Pancreas (tissue), 10 donors: ENCODE results near the gene SORCS2. TPM values are rescaled to one million over a fixed set of nuclear protein-coding genes. Genes with fewer than 3 reads are reported as not detected.

Source experiments
- ATAC-seq, 4 donors: fragments of 200-7000 bp; cut with Tn5 transposase; one replicate each; pipeline versions ENCODE4 v1.8.0 to v1.9.1; 2020; ENCODE audit warnings: mild to moderate bottlenecking in 4 of 4, moderate library complexity in 4 of 4
- DNase-seq, 6 donors: peaks; one replicate each; pipeline ENCODE4 v3.0.0-alpha.2; 2020
- FAIRE-seq: peaks from 2 replicates; lab custom pipeline; 2012; peaks lifted over from hg19 to GRCh38; lab: Jason Lieb, UNC
- H3K27ac ChIP-seq, 4 donors: fragments of 200-600 bp; sonication (generic); 1 replicate in 3 of 4; 2 replicates in 1 of 4; pipeline versions ENCODE4 v1.5.0 to v1.8.0; 2020
- H3K27me3 ChIP-seq, 4 donors: fragments of 200-600 bp; one replicate each; pipeline ENCODE4 v1.8.0; 2021
- H3K36me3 ChIP-seq, 3 donors: fragments of 200-600 bp; sonication (generic) in 1 of 3; one replicate each; pipeline versions ENCODE4 v1.5.0 to v1.8.0; 2020 to 2021
- H3K4me1 ChIP-seq, 3 donors: fragments of 200-600 bp; one replicate each; pipeline ENCODE4 v1.8.0; 2021
- H3K4me3 ChIP-seq, 4 donors: fragments of 200-600 bp; sonication (generic) in 2 of 4; one replicate each; pipeline versions ENCODE4 v1.5.0 to v1.8.0; 2020 to 2021
- H3K9me3 ChIP-seq, 4 donors: fragments of 200-600 bp; one replicate each; pipeline ENCODE4 v1.8.0; 2021
- WGBS, 2 donors: extraction: QIAGEN DNeasy Blood & Tissue Kit; methylation state at CpG; one replicate each; pipeline ENCODE4 v1.1.7; 2013; 5-methylcytosine and 5-hydroxymethylcytosine counted together
- intact Hi-C, 3 donors: fragments of 100-400 bp; cut with DNase I; formaldehyde crosslinking; loops; one replicate each; pipeline versions ENCODE4 v1.11.1 to v1.14.2; 2022
- polyA plus RNA-seq, 2 donors: library from polyadenylated mRNA; stranded (reverse); fragments of 200-250 nt; gene quantifications; one replicate each; pipeline ENCODE4 v1.2.3, GENCODE V29; 2013
- total RNA-seq, 6 donors: library from RNA; stranded (reverse); fragmentation: NEBNext Ultra II Directional in 4 of 6; extraction: Animal tissue kit (Norgen Biotek cat#: 25700) in 4 of 6; gene quantifications; one replicate each; pipeline versions ENCODE4 v1.2.1 to v1.2.4, GENCODE V29; 2021 to 2023
- TF ChIP-seq, protein P1 (sequence below), 4 donors: fragments of 200-600 bp; sonication (generic) in 3 of 4; IDR thresholded peaks; one replicate each; pipeline versions ENCODE4 v1.5.0 to v1.8.0; 2021; ENCODE audit warnings: antibody characterized with exemption in 4 of 4
- donor health status: healthy with polysubstance abuse.
- donor health status: DM: no; HTN: no; CAD: no; lungs with moderate emphysema.
- donor health status: DM: no; HTN: no; CAD: no.
- donor health status: control.
- donor health status: control.
- donor health status: Bipolar disorder and iron deficiency.
- donor health status: DM: yes; HTN: yes; CAD: no.
- donor health status: DM: no; HTN: no; CAD: no.
- donor health status: DM: no; HTN: no; CAD: no.
- donor health status: DM: yes; HTN: yes; CAD: no.

SORCS2 gene
- total and polyA plus RNA-seq, 8 donors = 0.14 to 1.7 (median 0.42) TPM

DNA sequence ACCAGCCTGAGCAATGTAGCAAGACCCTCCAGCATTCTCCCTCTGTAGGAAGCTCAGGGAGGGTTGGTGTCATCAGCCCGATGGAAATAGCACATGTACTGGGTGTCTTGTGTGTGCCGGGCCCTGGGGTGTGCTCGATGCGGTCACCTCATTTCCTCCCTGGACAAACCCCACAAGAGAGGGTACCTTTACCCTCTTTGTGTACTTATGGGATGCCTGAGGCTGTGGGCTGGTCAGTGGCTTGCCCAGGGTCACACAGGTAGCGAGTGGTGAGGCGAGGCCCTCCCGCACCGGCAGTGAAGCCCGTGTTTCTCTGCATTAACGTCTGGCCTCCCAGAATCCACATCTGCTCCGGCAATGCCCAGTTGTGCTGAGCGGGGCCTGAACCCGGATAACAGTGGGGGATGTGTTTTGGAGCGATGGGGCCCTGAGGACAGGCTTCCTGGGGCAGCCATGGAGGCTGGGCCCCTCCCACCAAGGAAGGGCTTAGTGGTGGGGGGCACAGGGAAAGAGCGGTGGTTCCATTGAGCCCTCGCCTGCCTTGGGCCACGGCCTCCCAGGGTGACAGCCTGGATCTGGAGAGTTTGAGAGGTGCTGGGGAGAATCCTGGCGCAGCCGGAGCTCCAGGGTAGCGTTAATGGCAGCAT is 234.3 kb downstream of the SORCS2 start:
- no peak for FAIRE-seq
- 79 to 82% methylated on average over 20 of the region's 20 CpGs for WGBS, 2 donors
- Histone ChIP-seq H3K27ac (no peak overlapping the region), H3K4me3 (no peak overlapping the region), H3K9me3 (no peaks in the 10 kb centered on the region), H3K4me1 (no peaks in the 10 kb centered on the region), H3K27me3 (no peaks in the 10 kb centered on the region), H3K36me3 (no peaks in the 10 kb centered on the region)
- DNase-seq = peak in 2 of 6 donors; percentile 11 to 47
- TF ChIP-seq, protein P1, sequence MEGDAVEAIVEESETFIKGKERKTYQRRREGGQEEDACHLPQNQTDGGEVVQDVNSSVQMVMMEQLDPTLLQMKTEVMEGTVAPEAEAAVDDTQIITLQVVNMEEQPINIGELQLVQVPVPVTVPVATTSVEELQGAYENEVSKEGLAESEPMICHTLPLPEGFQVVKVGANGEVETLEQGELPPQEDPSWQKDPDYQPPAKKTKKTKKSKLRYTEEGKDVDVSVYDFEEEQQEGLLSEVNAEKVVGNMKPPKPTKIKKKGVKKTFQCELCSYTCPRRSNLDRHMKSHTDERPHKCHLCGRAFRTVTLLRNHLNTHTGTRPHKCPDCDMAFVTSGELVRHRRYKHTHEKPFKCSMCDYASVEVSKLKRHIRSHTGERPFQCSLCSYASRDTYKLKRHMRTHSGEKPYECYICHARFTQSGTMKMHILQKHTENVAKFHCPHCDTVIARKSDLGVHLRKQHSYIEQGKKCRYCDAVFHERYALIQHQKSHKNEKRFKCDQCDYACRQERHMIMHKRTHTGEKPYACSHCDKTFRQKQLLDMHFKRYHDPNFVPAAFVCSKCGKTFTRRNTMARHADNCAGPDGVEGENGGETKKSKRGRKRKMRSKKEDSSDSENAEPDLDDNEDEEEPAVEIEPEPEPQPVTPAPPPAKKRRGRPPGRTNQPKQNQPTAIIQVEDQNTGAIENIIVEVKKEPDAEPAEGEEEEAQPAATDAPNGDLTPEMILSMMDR (IDR thresholded peaks at IDR 0.05) = no peak
- intact Hi-C loops = no loop called here
- ATAC-seq = no peak

DNA sequence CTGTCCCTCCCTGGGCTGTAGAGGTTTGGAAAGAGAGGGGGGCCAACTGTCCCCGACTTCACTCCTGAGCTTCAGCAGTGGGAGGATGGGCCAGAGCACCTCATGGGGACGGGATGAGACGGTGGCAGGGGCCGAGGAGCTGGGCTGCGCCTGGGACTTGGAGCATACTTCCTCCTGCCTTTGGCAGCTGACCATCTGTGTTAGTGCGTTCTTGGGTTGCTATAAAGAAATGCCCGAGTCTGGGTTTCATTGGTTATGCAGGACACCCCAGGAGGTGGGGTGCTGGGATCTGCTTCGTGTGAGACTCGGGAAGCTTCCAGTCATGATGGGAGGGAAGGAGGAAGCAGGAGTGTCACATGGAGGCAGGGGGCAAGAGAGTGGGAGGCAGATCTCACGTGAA is 235.0 kb downstream of the SORCS2 start:
- no peak overlapping the region for H3K27ac ChIP-seq
- peak in 2 of 6 donors; percentile 5 to 30 for DNase-seq

DNA sequence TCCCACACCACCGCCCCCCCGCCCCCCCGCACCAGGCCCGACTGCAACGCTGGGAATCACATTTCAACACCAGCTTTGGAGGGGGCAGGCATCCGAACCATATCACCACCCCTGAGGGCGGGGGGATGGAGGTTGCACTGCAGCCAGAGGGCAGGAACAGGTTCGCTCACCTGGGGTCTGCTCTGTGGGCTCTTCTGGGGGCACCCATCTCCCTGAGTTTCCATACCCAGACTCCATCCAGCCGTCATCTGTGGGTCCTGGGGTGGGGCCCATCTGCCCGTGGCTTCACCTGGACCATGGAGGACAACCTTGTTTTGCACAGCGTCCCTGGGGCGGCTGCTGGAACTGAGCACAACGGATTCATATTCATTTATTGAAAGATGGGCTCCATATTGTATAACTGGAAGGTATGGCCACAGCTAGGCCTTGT is 235.5 kb downstream of the SORCS2 start:
- Histone ChIP-seq H3K27ac (no peak overlapping the region), H3K4me1 (no peaks in the 10 kb centered on the region), H3K4me3 (no peak overlapping the region), H3K27me3 (no peaks in the 10 kb centered on the region), H3K9me3 (no peaks in the 10 kb centered on the region), H3K36me3 (no peaks in the 10 kb centered on the region)
- intact Hi-C loops = no loop called here
- ATAC-seq (no peak), DNase-seq (peak in 1 of 6 donors; percentile 30), FAIRE-seq (no peak)
- 74 to 82% methylated on average over 13 of the region's 13 CpGs for WGBS, 2 donors
- TF ChIP-seq, protein P1 (IDR thresholded peaks at IDR 0.05) = no peak

More for the DNA sequence above, 235.0 kb downstream of the SORCS2 start:
- TF ChIP-seq, protein P1 (IDR thresholded peaks at IDR 0.05) = no peak
- no peak for FAIRE-seq
- Histone ChIP-seq H3K27me3 (no peaks in the 10 kb centered on the region), H3K4me3 (no peak overlapping the region), H3K4me1 (no peaks in the 10 kb centered on the region), H3K36me3 (no peaks in the 10 kb centered on the region), H3K9me3 (no peaks in the 10 kb centered on the region)
- intact Hi-C loops = no loop called here
- 61 to 75% methylated on average over 10 of the region's 10 CpGs for WGBS, 2 donors
- no peak for ATAC-seq

DNA sequence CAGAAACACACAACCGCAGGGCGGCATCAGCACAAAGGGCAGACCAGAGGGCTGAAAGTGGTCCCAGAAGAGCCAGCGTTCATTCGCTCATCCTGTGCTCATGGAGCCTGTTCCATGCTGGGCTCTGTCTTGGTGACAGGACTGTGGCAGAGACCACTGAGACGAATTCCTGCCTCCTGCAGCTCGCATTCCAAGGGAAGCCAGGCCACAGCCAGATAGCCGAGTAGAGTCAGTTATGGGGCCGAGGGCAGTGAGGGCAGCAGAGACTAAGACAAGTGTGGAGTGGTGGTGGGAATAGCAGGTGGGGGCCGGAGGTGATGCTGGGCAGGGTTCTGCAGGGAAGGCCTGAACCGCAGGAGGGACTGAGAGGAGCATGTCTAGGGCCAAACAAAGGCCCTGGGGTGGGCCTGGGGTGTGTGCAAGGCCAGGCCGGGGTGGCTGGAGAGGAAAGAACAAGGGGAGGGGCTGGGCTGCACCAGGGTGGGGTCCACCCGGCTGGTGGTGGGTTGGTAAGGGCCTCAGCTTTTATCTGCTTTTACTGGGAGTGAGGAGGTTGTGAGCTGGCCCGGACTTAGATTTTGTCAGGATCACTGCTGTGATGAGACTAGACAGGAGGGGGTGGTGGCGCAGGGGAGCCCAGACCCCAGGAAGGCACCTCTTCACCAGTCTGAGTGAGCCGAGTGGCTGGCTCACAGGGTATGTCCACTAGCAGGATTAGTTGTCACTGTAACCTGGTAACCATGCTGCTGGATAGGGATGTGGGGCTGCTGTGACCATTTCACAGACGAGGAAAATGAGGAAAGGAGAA is 236.1 kb downstream of the SORCS2 start:
- H3K4me3 ChIP-seq = no peak overlapping the region
- H3K27ac ChIP-seq = no peak overlapping the region
- TF ChIP-seq, protein P1 (IDR thresholded peaks at IDR 0.05) = no peak
- FAIRE-seq (no peak), DNase-seq (peak in 3 of 6 donors; percentile 4 to 55 (median 32)), ATAC-seq (no peak)
- WGBS, 2 donors = 71 to 77% methylated on average over 16 of the region's 16 CpGs
- no peaks in the 10 kb centered on the region for H3K4me1 ChIP-seq
- no peaks in the 10 kb centered on the region for H3K9me3 ChIP-seq
- H3K27me3 ChIP-seq = no peaks in the 10 kb centered on the region
- no peaks in the 10 kb centered on the region for H3K36me3 ChIP-seq
- intact Hi-C loops = no loop called here
